ENCODE results near the gene TAF10. TPM values are rescaled to one million over a fixed set of nuclear protein-coding genes. Genes with fewer than 3 reads are reported as not detected.

Gene TAF10
- total RNA-seq, 1 experiment from 2014 or later: 187 TPM

GRCh38 chr11:6599881-6600390 is 12.1 kb downstream of the TAF10 start:
- Mint-ChIP-seq H3K9me3 (ENCODE audit: low read depth, unreplicated experiment) (no peaks in the 10 kb centered on the region), H3K36me3 (ENCODE audit: insufficient read depth, unreplicated experiment) (peaks cover 10% of the 10 kb centered on the region), H3K4me1 (ENCODE audit: low read depth, unreplicated experiment) (peaks cover 10% of the 10 kb centered on the region), H3K27me3 (ENCODE audit: unreplicated experiment) (no peaks in the 10 kb centered on the region), H3K4me3 (ENCODE audit: low read depth, unreplicated experiment) (no peak overlapping the region), H3K27ac (ENCODE audit: unreplicated experiment) (no peak overlapping the region)
- TF ChIP-seq CTCF (IDR thresholded peaks at IDR 0.05; ENCODE audit: unreplicated experiment): no peak
- intact Hi-C loops (cut with micrococcal nuclease; ENCODE audit: unreplicated experiment): no loop called here
- CTCF ChIA-PET: interaction anchor here (0.7 kb wide), 1 partner anchor 12 kb away, joined by 3 read pairs; the partner anchor contains the start of gene TAF10
- BruUV-seq (replicated peaks): no TSS peak
- no peak for DNase-seq

GRCh38 chr11:6599449-6599848 is 12.6 kb downstream of the TAF10 start:
- H3K27me3 Mint-ChIP-seq (ENCODE audit: unreplicated experiment): no peaks in the 10 kb centered on the region
- H3K9me3 Mint-ChIP-seq (ENCODE audit: low read depth, unreplicated experiment): no peaks in the 10 kb centered on the region
- BruUV-seq (replicated peaks): no TSS peak
- no peak for DNase-seq
- intact Hi-C loops (cut with micrococcal nuclease; ENCODE audit: unreplicated experiment): no loop called here
- no peak overlapping the region for H3K27ac Mint-ChIP-seq (ENCODE audit: unreplicated experiment)
- H3K4me3 Mint-ChIP-seq (ENCODE audit: low read depth, unreplicated experiment): no peak overlapping the region
- peaks cover 10% of the 10 kb centered on the region for H3K4me1 Mint-ChIP-seq (ENCODE audit: low read depth, unreplicated experiment)
- peaks cover 10% of the 10 kb centered on the region for H3K36me3 Mint-ChIP-seq (ENCODE audit: insufficient read depth, unreplicated experiment)
- CTCF ChIA-PET: interaction anchor here (0.7 kb wide), 1 partner anchor 13 kb away, joined by 3 read pairs; the partner anchor contains the start of gene TAF10
- no peak for TF ChIP-seq CTCF (IDR thresholded peaks at IDR 0.05; ENCODE audit: unreplicated experiment)

GRCh38 chr11:6598555-6598954 is 13.5 kb downstream of the TAF10 start:
- H3K4me1 Mint-ChIP-seq (ENCODE audit: low read depth, unreplicated experiment): peaks cover 10% of the 10 kb centered on the region
- H3K4me3 Mint-ChIP-seq (ENCODE audit: low read depth, unreplicated experiment): no peak overlapping the region
- TF ChIP-seq CTCF (IDR thresholded peaks at IDR 0.05; ENCODE audit: unreplicated experiment): no peak
- H3K9me3 Mint-ChIP-seq (ENCODE audit: low read depth, unreplicated experiment): no peaks in the 10 kb centered on the region
- intact Hi-C loops (cut with micrococcal nuclease; ENCODE audit: unreplicated experiment): no loop called here
- H3K36me3 Mint-ChIP-seq (ENCODE audit: insufficient read depth, unreplicated experiment): peaks cover 10% of the 10 kb centered on the region
- no peak overlapping the region for H3K27ac Mint-ChIP-seq (ENCODE audit: unreplicated experiment)
- H3K27me3 Mint-ChIP-seq (ENCODE audit: unreplicated experiment): no peaks in the 10 kb centered on the region
- no peak for DNase-seq
- CTCF ChIA-PET: no interaction called here
- BruUV-seq (replicated peaks): no TSS peak

GRCh38 chr11:6596239-6596877 is 15.7 kb downstream of the TAF10 start:
- Mint-ChIP-seq H3K4me1 (ENCODE audit: low read depth, unreplicated experiment) (peaks cover under 1% of the 10 kb centered on the region), H3K36me3 (ENCODE audit: insufficient read depth, unreplicated experiment) (peaks cover 10% of the 10 kb centered on the region), H3K9me3 (ENCODE audit: low read depth, unreplicated experiment) (no peaks in the 10 kb centered on the region), H3K27me3 (ENCODE audit: unreplicated experiment) (no peaks in the 10 kb centered on the region), H3K27ac (ENCODE audit: unreplicated experiment) (no peak overlapping the region), H3K4me3 (ENCODE audit: low read depth, unreplicated experiment) (no peak overlapping the region)
- TF ChIP-seq CTCF (IDR thresholded peaks at IDR 0.05; ENCODE audit: unreplicated experiment): no peak
- BruUV-seq (replicated peaks): no TSS peak
- intact Hi-C loops (cut with micrococcal nuclease; ENCODE audit: unreplicated experiment): no loop called here
- CTCF ChIA-PET: interaction anchor here (1.1 kb wide), 1 partner anchor 217 kb away, joined by 3 read pairs; no protein-coding TSS in a partner anchor
- DNase-seq: no peak

Measured in Calu3 (cell line).